HepG2 (cell line): ENCODE results near the gene SLC4A5.

Experiments used
- CREM ChIP-seq, 2 experiments: sonication (generic) in 1 of 2; formaldehyde crosslinking in 1 of 2; IDR thresholded peaks; 2 replicates each; pipeline versions ENCODE4 v1.4.0 to v1.6.1; 2016 to 2020; ENCODE audit warnings: antibody characterized with exemption in 1 of 2, mild to moderate bottlenecking in 1 of 2, missing genetic modification reagents in 1 of 2
- JUND ChIP-seq: sonication (generic); formaldehyde crosslinking; IDR thresholded peaks from 2 replicates; pipeline ENCODE4 v1.8.0; 2022; ENCODE audit warnings: mild to moderate bottlenecking, missing genetic modification reagents
- POLR2A ChIP-seq, 2 experiments: IDR thresholded peaks; 2 replicates each; pipeline ENCODE4 v1.6.1; 2011; ENCODE audit warnings: low read depth in 2 of 2, low read length in 2 of 2, mild to moderate bottlenecking in 1 of 2, moderate library complexity in 1 of 2; ENCODE audit not compliant: insufficient read depth in 1 of 2
- TCF12 ChIP-seq, 2 experiments: fragments of 450-650 bp in 1 of 2; sonication (generic) in 1 of 2; formaldehyde crosslinking in 1 of 2; IDR thresholded peaks; 2 replicates each; pipeline versions ENCODE4 v1.6.1 to v1.8.0; 2017 to 2022; ENCODE audit warnings: antibody characterized with exemption in 1 of 2, mild to moderate bottlenecking in 1 of 2, missing genetic modification reagents in 1 of 2, moderate library complexity in 1 of 2
- ZNF609 ChIP-seq: sonication (generic); formaldehyde crosslinking; IDR thresholded peaks from 2 replicates; pipeline ENCODE4 v1.4.0; 2020; ENCODE audit warnings: mild to moderate bottlenecking, missing genetic modification reagents, borderline replicate concordance
- TF ChIP-seq, protein P1 (sequence below): sonication (generic); formaldehyde crosslinking; IDR thresholded peaks from 2 replicates; pipeline ENCODE4 v1.4.0; 2020; ENCODE audit warnings: missing genetic modification reagents, borderline replicate concordance

DNA sequence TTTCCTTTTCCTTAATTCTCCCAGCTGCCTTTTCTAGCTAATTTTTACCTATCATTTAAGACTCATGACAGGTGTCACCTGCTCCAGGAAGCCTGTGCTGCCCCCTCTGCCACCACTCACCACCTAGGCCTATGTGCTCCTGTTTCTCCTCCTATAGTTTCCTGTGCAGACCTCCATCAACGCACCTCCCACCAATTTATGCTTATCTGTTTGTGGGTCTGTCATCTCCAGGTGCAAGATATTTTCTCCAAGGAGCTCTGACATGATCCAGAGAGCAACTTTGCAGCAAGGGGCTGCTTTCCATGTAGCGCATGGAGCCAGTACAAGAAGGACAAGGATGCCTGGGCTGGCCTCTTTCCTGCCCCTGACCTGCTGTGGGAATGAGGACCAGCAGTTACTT lies 42.7 kb downstream of the SLC4A5 start:
- no peak for TF ChIP-seq TCF12 (IDR thresholded peaks at IDR 0.05)
- no peak for TF ChIP-seq TCF12 (CRISPR knock-in tag; IDR thresholded peaks at IDR 0.05)
- no peak for TF ChIP-seq ZNF609
- no peak for TF ChIP-seq CREM (IDR thresholded peaks at IDR 0.05)
- no peak for TF ChIP-seq CREM (CRISPR knock-in tag; IDR thresholded peaks at IDR 0.05)
- TF ChIP-seq JUND (CRISPR knock-in tag): no peak
- TF ChIP-seq POLR2A (IDR thresholded peaks at IDR 0.05; ENCODE audit: insufficient read depth in 1 of 2, low read depth in 2 of 2, low read length in 2 of 2): no peak
- TF ChIP-seq, protein P1, sequence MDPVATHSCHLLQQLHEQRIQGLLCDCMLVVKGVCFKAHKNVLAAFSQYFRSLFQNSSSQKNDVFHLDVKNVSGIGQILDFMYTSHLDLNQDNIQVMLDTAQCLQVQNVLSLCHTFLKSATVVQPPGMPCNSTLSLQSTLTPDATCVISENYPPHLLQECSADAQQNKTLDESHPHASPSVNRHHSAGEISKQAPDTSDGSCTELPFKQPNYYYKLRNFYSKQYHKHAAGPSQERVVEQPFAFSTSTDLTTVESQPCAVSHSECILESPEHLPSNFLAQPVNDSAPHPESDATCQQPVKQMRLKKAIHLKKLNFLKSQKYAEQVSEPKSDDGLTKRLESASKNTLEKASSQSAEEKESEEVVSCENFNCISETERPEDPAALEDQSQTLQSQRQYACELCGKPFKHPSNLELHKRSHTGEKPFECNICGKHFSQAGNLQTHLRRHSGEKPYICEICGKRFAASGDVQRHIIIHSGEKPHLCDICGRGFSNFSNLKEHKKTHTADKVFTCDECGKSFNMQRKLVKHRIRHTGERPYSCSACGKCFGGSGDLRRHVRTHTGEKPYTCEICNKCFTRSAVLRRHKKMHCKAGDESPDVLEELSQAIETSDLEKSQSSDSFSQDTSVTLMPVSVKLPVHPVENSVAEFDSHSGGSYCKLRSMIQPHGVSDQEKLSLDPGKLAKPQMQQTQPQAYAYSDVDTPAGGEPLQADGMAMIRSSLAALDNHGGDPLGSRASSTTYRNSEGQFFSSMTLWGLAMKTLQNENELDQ: no peak
